ENCODE data around the gene FRMPD1. TPM values are rescaled to one million over a fixed set of nuclear protein-coding genes. Genes with fewer than 3 reads are reported as not detected.
A peak's percentile ranks its signal among the peaks of the same experiment; 100 is the strongest.

Gene FRMPD1
- polyA plus RNA-seq, 6 donors from 2014 or later: not detected

DNA sequence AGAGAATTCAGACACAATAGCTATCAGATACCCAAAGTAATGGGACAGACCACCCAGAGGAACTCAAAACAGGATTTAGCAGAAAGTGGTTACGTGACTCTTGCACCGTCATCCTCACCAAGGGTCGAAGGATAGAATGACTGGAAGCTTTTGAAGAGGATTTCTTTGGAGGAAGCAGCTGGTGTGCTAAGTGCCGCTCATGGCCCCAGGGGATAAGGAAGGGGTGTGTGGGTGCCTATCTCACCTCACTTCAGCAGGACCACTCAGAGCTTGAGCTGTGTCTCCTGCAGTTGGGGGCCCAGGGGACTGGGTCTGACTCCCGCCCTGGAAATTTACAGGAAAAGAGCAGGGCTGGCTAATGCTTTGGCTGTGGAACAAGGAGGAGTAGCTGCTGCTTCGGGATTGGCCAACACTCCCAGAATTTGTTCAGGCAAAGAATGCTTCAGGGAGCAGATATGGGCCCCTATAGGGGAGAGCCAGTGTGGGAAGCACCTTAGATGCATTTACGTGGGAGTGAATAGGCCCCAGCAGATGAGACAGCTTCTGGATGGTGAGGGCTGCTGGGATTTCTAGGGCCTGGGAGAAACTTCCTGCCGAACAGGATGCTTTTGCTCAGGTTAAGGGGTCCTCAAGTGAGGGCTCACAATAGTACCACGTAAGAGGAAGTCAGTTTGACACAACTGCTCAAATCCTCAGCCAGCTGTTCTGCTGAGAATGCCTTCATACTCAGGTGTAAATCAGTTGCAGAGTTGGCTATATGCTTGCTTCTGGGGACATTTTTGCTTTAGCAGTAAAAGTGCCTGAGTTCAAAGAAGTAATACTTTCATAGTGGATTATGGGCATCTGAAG lies 29.3 kb upstream of the FRMPD1 start:
- no peak overlapping the region for H3K27ac Mint-ChIP-seq
- H3K4me1 Mint-ChIP-seq: peaks cover 0 to 4% (median 0%) of the 10 kb centered on the region in 3 donors

GRCh38 chr9:37622462-37622861 lies 28.3 kb upstream of the FRMPD1 start:
- H3K4me1 Mint-ChIP-seq: peaks cover 0 to 4% (median 0%) of the 10 kb centered on the region in 3 donors
- DNase-seq: no peak

More for the DNA sequence above, 29.3 kb upstream of the FRMPD1 start:
- ATAC-seq (ENCODE audit: low read depth in 2 of 2) (no peak), DNase-seq (no peak)
- H3K27me3 Mint-ChIP-seq: peaks cover 0 to 22% (median 6%) of the 10 kb centered on the region in 3 donors
- H3K9me3 Mint-ChIP-seq: no peaks in the 10 kb centered on the region
- no peaks in the 10 kb centered on the region for H3K36me3 Mint-ChIP-seq
- no peak overlapping the region for H3K4me3 Mint-ChIP-seq

GRCh38 chr9:37623267-37623666 lies 27.5 kb upstream of the FRMPD1 start:
- H3K27me3 Mint-ChIP-seq: peaks cover 0 to 25% (median 6%) of the 10 kb centered on the region in 3 donors
- H3K4me3 Mint-ChIP-seq: no peak overlapping the region
- ATAC-seq (ENCODE audit: low read depth in 2 of 2) (no peak), DNase-seq (no peak)
- H3K9me3 Mint-ChIP-seq: no peaks in the 10 kb centered on the region
- H3K36me3 Mint-ChIP-seq: no peaks in the 10 kb centered on the region
- peaks cover 0 to 4% (median 0%) of the 10 kb centered on the region in 3 donors for H3K4me1 Mint-ChIP-seq
- peak overlapping the region in 2 of 6 donors; percentile 54 to 60 for H3K27ac Mint-ChIP-seq

More at GRCh38 chr9:37622462-37622861, 28.3 kb upstream of the FRMPD1 start:
- peaks cover 0 to 27% (median 6%) of the 10 kb centered on the region in 3 donors for H3K27me3 Mint-ChIP-seq
- no peak overlapping the region for H3K4me3 Mint-ChIP-seq
- ATAC-seq (ENCODE audit: low read depth in 2 of 2): no peak
- no peaks in the 10 kb centered on the region for H3K9me3 Mint-ChIP-seq
- no peak overlapping the region for H3K27ac Mint-ChIP-seq
- no peaks in the 10 kb centered on the region for H3K36me3 Mint-ChIP-seq

- Mint-ChIP-seq H3K36me3 (no peaks in the 10 kb centered on the region), H3K4me3 (no peak overlapping the region), H3K4me1 (peaks cover 0 to 4% (median 0%) of the 10 kb centered on the region in 3 donors), H3K9me3 (no peaks in the 10 kb centered on the region), H3K27me3 (peaks cover 0 to 17% (median 6%) of the 10 kb centered on the region in 3 donors), H3K27ac (no peak overlapping the region)
- no peak for ATAC-seq (ENCODE audit: low read depth in 2 of 2)
- DNase-seq: no peak
These were observed 26.7 kb upstream of the FRMPD1 start for GRCh38 chr9:37624073-37624472.

DNA sequence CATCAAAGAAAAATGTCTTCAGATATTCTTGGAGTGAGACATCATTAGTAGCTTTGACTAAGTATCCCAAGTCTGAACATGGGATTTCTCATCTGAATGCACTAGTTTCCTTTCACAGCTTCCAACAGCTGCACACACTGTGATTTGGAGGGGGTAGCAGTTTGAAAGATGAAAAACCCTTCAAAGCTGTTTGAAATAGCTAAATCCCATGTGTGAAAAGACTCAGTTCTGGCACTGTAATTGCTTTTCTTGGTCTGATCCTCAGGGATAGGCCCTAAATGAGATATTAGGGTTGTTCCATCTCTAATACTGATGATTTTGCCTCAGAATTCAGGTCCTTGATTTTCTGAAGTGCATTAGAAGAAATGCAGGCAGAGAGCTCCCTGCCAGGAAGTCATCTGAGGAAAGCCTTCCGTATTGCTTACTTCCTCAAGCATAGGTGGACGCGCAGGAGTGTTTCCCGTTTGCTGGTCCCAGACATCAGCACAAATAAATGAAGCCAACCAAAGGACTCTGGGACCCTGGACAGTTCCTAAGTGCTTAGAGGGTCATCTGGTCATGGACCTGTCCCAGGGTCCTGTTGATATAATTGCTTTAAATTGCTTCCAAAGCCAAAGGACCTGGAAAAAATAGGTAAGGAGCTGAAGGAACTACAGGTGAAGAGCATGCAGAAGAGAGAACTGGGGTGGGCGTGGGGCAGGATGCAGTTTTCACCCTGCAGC lies 25.6 kb upstream of the FRMPD1 start:
- H3K4me1 Mint-ChIP-seq: peaks cover 0 to 4% (median 0%) of the 10 kb centered on the region in 3 donors
- H3K27ac Mint-ChIP-seq: peak overlapping the region in 1 of 6 donors; percentile 14
- no peaks in the 10 kb centered on the region for H3K36me3 Mint-ChIP-seq
- no peak overlapping the region for H3K4me3 Mint-ChIP-seq
- no peak for ATAC-seq (ENCODE audit: low read depth in 2 of 2)
- peaks cover 0 to 14% (median 6%) of the 10 kb centered on the region in 3 donors for H3K27me3 Mint-ChIP-seq
- DNase-seq: no peak
- no peaks in the 10 kb centered on the region for H3K9me3 Mint-ChIP-seq

DNA sequence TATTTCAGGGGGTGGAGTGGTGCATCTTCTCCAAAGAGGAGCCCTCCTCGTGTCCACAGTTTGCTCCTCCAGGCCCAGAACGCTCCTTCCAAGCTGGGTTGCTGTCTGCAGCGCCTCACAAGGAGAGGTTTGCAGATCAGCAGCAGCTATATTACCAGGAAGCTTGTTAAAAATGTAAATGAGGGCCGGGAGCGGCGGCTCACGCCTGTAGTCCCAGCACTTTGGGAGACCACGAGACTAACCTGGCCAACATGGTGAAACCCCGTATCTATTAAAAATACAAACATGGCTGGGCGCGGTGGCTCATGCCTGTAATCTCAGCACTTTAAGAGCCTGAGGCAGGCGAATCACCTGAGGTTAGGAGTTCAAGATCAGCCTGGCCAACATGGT lies 25.0 kb upstream of the FRMPD1 start:
- H3K9me3 Mint-ChIP-seq: no peaks in the 10 kb centered on the region
- H3K27me3 Mint-ChIP-seq: peaks cover 0 to 15% (median 6%) of the 10 kb centered on the region in 3 donors
- ATAC-seq (ENCODE audit: low read depth in 2 of 2) (no peak), DNase-seq (no peak)
- H3K36me3 Mint-ChIP-seq: no peaks in the 10 kb centered on the region
- H3K27ac Mint-ChIP-seq: no peak overlapping the region
- no peak overlapping the region for H3K4me3 Mint-ChIP-seq
- peaks cover 0 to 4% (median 0%) of the 10 kb centered on the region in 3 donors for H3K4me1 Mint-ChIP-seq

DNA sequence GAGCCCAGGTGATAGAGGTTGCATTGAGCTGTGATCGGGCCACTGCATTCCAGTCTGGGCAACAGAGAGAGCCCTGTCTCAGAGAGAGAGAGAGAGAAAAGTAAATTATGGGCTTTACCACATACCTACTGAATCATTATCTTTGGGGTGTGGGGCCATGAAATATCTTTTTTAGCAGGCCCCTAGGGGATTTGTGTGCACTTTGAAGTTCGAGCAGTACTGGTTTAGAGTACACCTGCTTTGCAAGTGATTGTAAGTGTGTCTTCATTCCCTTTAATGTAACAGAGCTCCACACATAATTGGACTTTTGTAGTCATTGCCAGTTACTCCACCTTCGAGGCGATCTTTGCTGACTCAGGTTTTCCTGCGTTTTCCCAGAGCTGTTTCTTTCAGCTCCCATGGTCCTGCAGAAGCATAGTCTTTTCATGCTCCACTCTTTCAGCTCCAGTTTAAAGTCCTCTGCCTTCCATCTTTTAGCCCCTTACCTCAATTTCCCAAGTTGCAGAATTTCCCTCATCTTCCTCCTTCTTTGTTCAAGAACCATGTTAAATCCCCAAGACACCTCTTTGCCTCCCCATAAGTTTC lies 24.0 kb upstream of the FRMPD1 start:
- Mint-ChIP-seq H3K27me3 (peaks cover 0 to 18% (median 6%) of the 10 kb centered on the region in 3 donors), H3K9me3 (no peaks in the 10 kb centered on the region), H3K36me3 (no peaks in the 10 kb centered on the region), H3K4me3 (no peak overlapping the region), H3K4me1 (peaks cover 0 to 4% (median 0%) of the 10 kb centered on the region in 3 donors), H3K27ac (no peak overlapping the region)
- DNase-seq (no peak), ATAC-seq (ENCODE audit: low read depth in 2 of 2) (no peak)

- Mint-ChIP-seq H3K4me3 (no peak overlapping the region), H3K27ac (no peak overlapping the region), H3K36me3 (no peaks in the 10 kb centered on the region), H3K27me3 (peaks cover 11 to 16% (median 16%) of the 10 kb centered on the region in 3 donors), H3K4me1 (no peaks in the 10 kb centered on the region), H3K9me3 (no peaks in the 10 kb centered on the region)
- DNase-seq (no peak), ATAC-seq (ENCODE audit: low read depth in 2 of 2) (no peak)
These were observed 18.3 kb upstream of the FRMPD1 start for GRCh38 chr9:37632479-37632878.

DNA sequence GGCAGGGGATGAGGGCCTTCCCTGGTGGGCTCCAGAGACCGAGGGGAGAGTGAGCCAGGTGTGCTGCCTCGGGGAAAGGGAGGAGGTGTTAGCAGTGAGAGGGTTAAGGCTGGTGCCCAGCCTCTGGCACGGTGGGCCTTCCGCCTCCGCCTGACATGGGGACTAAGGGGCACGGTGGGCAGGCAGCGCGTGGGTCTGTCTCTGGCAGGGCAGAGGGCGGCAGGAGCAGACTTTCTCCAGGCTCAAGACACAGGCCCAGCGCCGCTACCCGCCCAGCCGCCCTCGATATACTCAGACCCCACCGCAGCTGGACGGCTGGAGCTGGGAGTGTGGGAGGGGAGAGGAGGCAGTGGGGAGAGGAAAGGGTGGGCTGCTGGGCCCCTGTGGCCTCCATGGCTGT lies 14.9 kb upstream of the FRMPD1 start:
- H3K9me3 Mint-ChIP-seq: no peaks in the 10 kb centered on the region
- DNase-seq: no peak
- peaks cover 13 to 22% (median 16%) of the 10 kb centered on the region in 3 donors for H3K27me3 Mint-ChIP-seq
- H3K27ac Mint-ChIP-seq: no peak overlapping the region
- no peak overlapping the region for H3K4me3 Mint-ChIP-seq
- no peaks in the 10 kb centered on the region for H3K36me3 Mint-ChIP-seq
- no peaks in the 10 kb centered on the region for H3K4me1 Mint-ChIP-seq
- no peak for ATAC-seq (ENCODE audit: low read depth in 2 of 2)

GRCh38 chr9:37636511-37637448 lies 14.0 kb upstream of the FRMPD1 start:
- Mint-ChIP-seq H3K27ac (no peak overlapping the region), H3K36me3 (no peaks in the 10 kb centered on the region), H3K4me3 (no peak overlapping the region), H3K9me3 (no peaks in the 10 kb centered on the region), H3K4me1 (no peaks in the 10 kb centered on the region), H3K27me3 (peaks cover 11 to 22% (median 16%) of the 10 kb centered on the region in 3 donors)
- ATAC-seq (ENCODE audit: low read depth in 2 of 2) (no peak), DNase-seq (no peak)

GRCh38 chr9:37639109-37639762 lies 11.5 kb upstream of the FRMPD1 start:
- no peaks in the 10 kb centered on the region for H3K4me1 Mint-ChIP-seq
- DNase-seq: no peak
- no peak overlapping the region for H3K4me3 Mint-ChIP-seq
- peaks cover 0 to 2% (median 0%) of the 10 kb centered on the region in 7 donors for H3K9me3 Mint-ChIP-seq
- H3K36me3 Mint-ChIP-seq: no peaks in the 10 kb centered on the region
- peaks cover 14 to 27% (median 20%) of the 10 kb centered on the region in 3 donors for H3K27me3 Mint-ChIP-seq
- H3K27ac Mint-ChIP-seq: no peak overlapping the region
- ATAC-seq (ENCODE audit: low read depth in 2 of 2): no peak

DNA sequence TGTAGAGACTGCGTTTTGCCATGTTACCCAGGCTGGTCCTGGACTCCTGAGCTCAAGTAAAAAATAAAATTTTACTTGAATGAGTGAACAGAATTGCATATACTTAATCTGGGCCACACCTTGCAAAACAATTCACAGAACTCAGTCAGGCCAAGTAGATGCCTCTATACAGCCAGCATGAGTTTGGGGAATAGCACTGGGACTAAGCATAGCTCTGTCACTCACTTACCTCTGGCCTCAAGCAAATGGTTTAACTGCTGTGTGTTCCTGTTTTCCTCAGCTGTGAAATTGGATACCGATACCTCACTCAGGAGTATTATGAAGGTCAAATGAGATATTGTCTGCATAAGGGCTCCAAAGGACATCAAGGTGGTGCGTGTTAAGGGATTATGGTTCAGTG lies 10.9 kb upstream of the FRMPD1 start:
- peaks cover 0 to 2% (median 0%) of the 10 kb centered on the region in 7 donors for H3K9me3 Mint-ChIP-seq
- H3K27ac Mint-ChIP-seq: no peak overlapping the region
- H3K36me3 Mint-ChIP-seq: no peaks in the 10 kb centered on the region
- H3K4me3 Mint-ChIP-seq: no peak overlapping the region
- ATAC-seq (ENCODE audit: low read depth in 2 of 2): no peak
- no peak for DNase-seq
- H3K27me3 Mint-ChIP-seq: peaks cover 14 to 33% (median 21%) of the 10 kb centered on the region in 3 donors
- H3K4me1 Mint-ChIP-seq: no peaks in the 10 kb centered on the region

Data from naive B cell (primary cell).